K562 (cell line): ENCODE measurements around the gene CNRIP1. TPM values are rescaled to one million over a fixed set of nuclear protein-coding genes. Genes with fewer than 3 reads are reported as not detected.
A peak's percentile ranks its signal among the peaks of the same experiment; 100 is the strongest.

Experiments used
- CEBPB ChIP-seq: fragments of 450-650 bp; IDR thresholded peaks from 2 replicates; pipeline ENCODE4 v1.6.1; 2016; ENCODE audit warnings: missing genetic modification characterization, missing compliant biosample characterization
- KAT8 ChIP-seq: fragments of 450-650 bp; IDR thresholded peaks from 2 replicates; pipeline ENCODE4 v1.6.1; 2016; ENCODE audit warnings: low read depth, mild to moderate bottlenecking
- PML ChIP-seq: IDR thresholded peaks from 2 replicates; pipeline ENCODE4 v1.6.1; 2012; ENCODE audit warnings: low read length, inconsistent platforms
- PPARD ChIP-seq: fragments of 250-450 bp; sonication (Bioruptor Pico); IDR thresholded peaks from 2 replicates; pipeline ENCODE4 v1.8.0; 2022; ENCODE audit warnings: inconsistent platforms, mild to moderate bottlenecking, moderate library complexity
- SMARCA4 ChIP-seq: fragments of 450-650 bp; IDR thresholded peaks from 2 replicates; pipeline ENCODE4 v1.6.1; 2016
- TBL1XR1 ChIP-seq, 2 experiments: IDR thresholded peaks; 2 replicates each; pipeline ENCODE4 v1.6.1; 2012; ENCODE audit warnings: improper control_type of control experiment in 2 of 2, low read length in 2 of 2, mild to moderate bottlenecking in 1 of 2
- ZBTB2 ChIP-seq: fragments of 450-650 bp; IDR thresholded peaks from 2 replicates; pipeline ENCODE4 v1.6.1; 2016; ENCODE audit warnings: antibody characterized with exemption
- ZNF175 ChIP-seq: fragments of 200-800 bp; sonication (Bioruptor generic); IDR thresholded peaks from 2 replicates; pipeline ENCODE4 v1.6.1; 2016; ENCODE audit warnings: low read depth, mild to moderate bottlenecking, missing genetic modification characterization, missing compliant biosample characterization
- polyA plus RNA-seq, 8 experiments: library from polyadenylated mRNA; depleted of rRNA in 4 of 8; stranded (reverse) in 5 of 8; unstranded in 3 of 8; fragments of >200 nt; fragmentation: Nextera tagmentation in 2 of 8; fragmentation: Illumina TruSeq in 1 of 8; extraction: Ambion mirVana in 2 of 8; extraction: Trizol in 1 of 8; gene quantifications; 2 replicates each; pipeline versions ENCODE4 v1.2.1 to v1.2.3, GENCODE V29; 2011 to 2014; ENCODE audit warnings: inconsistent platforms in 1 of 8, missing spikeins in 1 of 8
- total RNA-seq, 7 experiments: library from RNA; depleted of rRNA in 6 of 7; stranded (reverse); fragments of >200 nt in 6 of 7; fragmentation: Illumina TruSeq in 2 of 7; extraction: Trizol in 2 of 7; gene quantifications; 2 replicates each; pipeline versions ENCODE4 v1.2.1 to v1.2.3, GENCODE V29; 2011 to 2021; ENCODE audit warnings: low replicate concordance in 1 of 7
- TF ChIP-seq, protein P1 (sequence below), 2 experiments: fragments of 450-650 bp; IDR thresholded peaks; 2 replicates each; pipeline ENCODE4 v1.6.1; 2018; ENCODE audit warnings: mild to moderate bottlenecking in 2 of 2, low read depth in 1 of 2; ENCODE audit not compliant: partially characterized antibody in 2 of 2
- TF ChIP-seq, protein P2 (sequence below): fragments of 250-450 bp; sonication (Bioruptor Pico); IDR thresholded peaks from 2 replicates; pipeline ENCODE4 v1.5.0; 2022; ENCODE audit warnings: mild to moderate bottlenecking

The CNRIP1 gene
- total and polyA plus RNA-seq, 9 of the 15 experiments (the other 6 are each of a cell fraction or from before 2014, with no cell fraction given), result 0.59 to 2.1 (median 1.5) TPM

GRCh38 chr2:68283419-68283812 lies 36.3 kb downstream of the CNRIP1 start (continued):
- no peak for TF ChIP-seq ZNF175 (CRISPR knock-in tag)
- no peak for TF ChIP-seq KAT8
- TF ChIP-seq, protein P1, sequence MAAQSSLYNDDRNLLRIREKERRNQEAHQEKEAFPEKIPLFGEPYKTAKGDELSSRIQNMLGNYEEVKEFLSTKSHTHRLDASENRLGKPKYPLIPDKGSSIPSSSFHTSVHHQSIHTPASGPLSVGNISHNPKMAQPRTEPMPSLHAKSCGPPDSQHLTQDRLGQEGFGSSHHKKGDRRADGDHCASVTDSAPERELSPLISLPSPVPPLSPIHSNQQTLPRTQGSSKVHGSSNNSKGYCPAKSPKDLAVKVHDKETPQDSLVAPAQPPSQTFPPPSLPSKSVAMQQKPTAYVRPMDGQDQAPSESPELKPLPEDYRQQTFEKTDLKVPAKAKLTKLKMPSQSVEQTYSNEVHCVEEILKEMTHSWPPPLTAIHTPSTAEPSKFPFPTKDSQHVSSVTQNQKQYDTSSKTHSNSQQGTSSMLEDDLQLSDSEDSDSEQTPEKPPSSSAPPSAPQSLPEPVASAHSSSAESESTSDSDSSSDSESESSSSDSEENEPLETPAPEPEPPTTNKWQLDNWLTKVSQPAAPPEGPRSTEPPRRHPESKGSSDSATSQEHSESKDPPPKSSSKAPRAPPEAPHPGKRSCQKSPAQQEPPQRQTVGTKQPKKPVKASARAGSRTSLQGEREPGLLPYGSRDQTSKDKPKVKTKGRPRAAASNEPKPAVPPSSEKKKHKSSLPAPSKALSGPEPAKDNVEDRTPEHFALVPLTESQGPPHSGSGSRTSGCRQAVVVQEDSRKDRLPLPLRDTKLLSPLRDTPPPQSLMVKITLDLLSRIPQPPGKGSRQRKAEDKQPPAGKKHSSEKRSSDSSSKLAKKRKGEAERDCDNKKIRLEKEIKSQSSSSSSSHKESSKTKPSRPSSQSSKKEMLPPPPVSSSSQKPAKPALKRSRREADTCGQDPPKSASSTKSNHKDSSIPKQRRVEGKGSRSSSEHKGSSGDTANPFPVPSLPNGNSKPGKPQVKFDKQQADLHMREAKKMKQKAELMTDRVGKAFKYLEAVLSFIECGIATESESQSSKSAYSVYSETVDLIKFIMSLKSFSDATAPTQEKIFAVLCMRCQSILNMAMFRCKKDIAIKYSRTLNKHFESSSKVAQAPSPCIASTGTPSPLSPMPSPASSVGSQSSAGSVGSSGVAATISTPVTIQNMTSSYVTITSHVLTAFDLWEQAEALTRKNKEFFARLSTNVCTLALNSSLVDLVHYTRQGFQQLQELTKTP (IDR thresholded peaks at IDR 0.05; ENCODE audit: low read depth in 1 of 2, partially characterized antibody in 2 of 2), result no peak
- TF ChIP-seq SMARCA4, result peak; percentile 62
- TF ChIP-seq, protein P2, sequence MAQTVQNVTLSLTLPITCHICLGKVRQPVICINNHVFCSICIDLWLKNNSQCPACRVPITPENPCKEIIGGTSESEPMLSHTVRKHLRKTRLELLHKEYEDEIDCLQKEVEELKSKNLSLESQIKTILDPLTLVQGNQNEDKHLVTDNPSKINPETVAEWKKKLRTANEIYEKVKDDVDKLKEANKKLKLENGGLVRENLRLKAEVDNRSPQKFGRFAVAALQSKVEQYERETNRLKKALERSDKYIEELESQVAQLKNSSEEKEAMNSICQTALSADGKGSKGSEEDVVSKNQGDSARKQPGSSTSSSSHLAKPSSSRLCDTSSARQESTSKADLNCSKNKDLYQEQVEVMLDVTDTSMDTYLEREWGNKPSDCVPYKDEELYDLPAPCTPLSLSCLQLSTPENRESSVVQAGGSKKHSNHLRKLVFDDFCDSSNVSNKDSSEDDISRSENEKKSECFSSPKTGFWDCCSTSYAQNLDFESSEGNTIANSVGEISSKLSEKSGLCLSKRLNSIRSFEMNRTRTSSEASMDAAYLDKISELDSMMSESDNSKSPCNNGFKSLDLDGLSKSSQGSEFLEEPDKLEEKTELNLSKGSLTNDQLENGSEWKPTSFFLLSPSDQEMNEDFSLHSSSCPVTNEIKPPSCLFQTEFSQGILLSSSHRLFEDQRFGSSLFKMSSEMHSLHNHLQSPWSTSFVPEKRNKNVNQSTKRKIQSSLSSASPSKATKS, result no peak
- TF ChIP-seq TBL1XR1 (IDR thresholded peaks at IDR 0.05; ENCODE audit: low read length in 2 of 2), result peak in 1 of 2 experiments; percentile 37; a peak in 1 of 4 replicates
- no peak for TF ChIP-seq PPARD (CRISPR knock-in tag)
- peak; percentile 53 for TF ChIP-seq PML
- peak; percentile 79 for TF ChIP-seq CEBPB (tag)
- TF ChIP-seq ZBTB2, result 0 out of 2 replicates have a peak, but pooled peaks have one; percentile 17
- TF ChIP-seq, all 486 proteins: peak for 33
